Coronary artery (tissue), 2 donors: ENCODE data around the gene ALDH1L1.

Experiments used
- DNase-seq: peaks from one replicate; pipeline ENCODE4 v3.0.0-alpha.2; 2017; ENCODE audit warnings: low spot score
- H3K27ac ChIP-seq, 2 donors: fragments of 200-600 bp; sonication (generic); one replicate each; pipeline ENCODE4 v1.5.1; 2016 to 2019
- H3K4me3 ChIP-seq: fragments of 200-600 bp; sonication (generic); 2 replicates; pipeline ENCODE4 v1.5.1; 2016; ENCODE audit warnings: mild to moderate bottlenecking, moderate library complexity
- TF ChIP-seq, protein P1 (sequence below): fragments of 200-600 bp; sonication (generic); IDR thresholded peaks from one replicate; pipeline ENCODE4 v1.5.1; 2019; ENCODE audit warnings: antibody characterized with exemption

ALDH1L1 gene

DNA sequence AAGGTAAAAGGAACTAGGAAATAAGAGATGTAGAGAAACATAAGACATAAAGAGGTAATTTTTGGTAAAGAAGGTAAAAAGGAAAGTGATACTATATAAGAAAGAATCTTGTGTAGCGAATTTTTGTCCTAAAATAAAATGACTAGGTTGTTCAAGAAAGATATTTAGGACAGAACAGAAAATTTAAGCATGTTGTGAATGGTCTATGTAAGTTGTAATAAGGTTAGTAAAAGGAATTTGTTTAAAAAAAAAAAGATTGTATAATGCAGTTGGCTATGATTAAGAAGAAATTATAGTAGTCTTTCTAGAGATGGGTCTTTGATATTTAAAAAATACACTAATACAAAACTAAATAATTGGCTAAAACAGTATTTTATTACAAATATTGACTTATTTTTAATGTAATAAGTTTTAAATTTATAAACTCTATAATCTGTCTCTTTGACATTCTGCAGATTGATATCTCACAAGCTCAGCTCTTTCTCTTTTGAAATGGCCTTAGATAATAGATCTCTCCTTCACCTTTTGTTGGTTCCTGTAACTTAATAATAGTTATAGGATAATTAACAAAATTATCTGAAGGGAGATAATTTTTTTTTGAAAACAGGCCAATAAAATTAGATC, 92.7 kb downstream of the ALDH1L1 start:
- Histone ChIP-seq H3K4me3 (no peak overlapping the region), H3K27ac (no peak overlapping the region)
- TF ChIP-seq, protein P1, sequence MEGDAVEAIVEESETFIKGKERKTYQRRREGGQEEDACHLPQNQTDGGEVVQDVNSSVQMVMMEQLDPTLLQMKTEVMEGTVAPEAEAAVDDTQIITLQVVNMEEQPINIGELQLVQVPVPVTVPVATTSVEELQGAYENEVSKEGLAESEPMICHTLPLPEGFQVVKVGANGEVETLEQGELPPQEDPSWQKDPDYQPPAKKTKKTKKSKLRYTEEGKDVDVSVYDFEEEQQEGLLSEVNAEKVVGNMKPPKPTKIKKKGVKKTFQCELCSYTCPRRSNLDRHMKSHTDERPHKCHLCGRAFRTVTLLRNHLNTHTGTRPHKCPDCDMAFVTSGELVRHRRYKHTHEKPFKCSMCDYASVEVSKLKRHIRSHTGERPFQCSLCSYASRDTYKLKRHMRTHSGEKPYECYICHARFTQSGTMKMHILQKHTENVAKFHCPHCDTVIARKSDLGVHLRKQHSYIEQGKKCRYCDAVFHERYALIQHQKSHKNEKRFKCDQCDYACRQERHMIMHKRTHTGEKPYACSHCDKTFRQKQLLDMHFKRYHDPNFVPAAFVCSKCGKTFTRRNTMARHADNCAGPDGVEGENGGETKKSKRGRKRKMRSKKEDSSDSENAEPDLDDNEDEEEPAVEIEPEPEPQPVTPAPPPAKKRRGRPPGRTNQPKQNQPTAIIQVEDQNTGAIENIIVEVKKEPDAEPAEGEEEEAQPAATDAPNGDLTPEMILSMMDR, result no peak
- no peak for DNase-seq

DNA sequence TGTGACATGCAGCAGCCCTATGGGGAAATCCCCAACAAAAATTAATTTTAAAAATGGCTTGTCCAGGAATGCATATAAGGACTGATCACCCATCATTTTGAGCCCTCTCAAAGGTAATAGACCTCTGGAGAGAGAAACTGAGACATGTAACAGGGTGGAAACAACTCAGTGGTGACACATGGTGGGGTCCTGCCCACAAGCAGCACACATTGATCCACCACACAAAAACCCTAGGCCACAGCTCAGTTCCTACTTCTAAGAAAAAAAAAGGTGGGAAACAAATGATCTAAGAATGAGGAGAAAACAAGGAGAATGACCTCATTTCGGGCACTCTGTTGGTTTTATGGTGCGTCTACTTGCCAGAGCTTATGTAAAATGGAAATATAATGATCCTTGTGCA, 94.5 kb downstream of the ALDH1L1 start:
- TF ChIP-seq, protein P1, result no peak
- DNase-seq, result no peak
- Histone ChIP-seq H3K27ac (no peak overlapping the region), H3K4me3 (no peak overlapping the region)

DNA sequence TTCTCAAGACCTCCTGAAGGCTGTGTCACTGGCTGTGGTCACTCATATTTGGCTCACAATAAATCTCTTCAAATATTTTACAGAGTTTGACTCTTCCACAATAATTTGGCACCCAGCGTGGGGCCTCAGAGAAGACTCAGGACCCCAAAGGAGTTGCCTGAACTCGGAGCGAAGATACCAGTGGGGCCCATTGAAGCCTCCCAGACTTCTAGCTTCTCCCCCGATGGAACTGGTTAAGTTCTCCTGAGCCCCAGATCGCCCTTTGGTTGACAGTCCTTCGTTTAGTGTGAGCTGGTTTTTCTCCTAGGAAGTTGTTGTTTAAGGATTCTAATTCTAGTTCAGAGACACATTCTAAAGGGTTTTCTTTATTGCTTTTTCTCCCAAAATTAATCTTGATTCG, 95.1 kb downstream of the ALDH1L1 start:
- TF ChIP-seq, protein P1, result no peak
- H3K27ac ChIP-seq, result peak overlapping the region in 1 of 2 donors; percentile 94
- no peak overlapping the region for H3K4me3 ChIP-seq
- DNase-seq, result peak; percentile 45

DNA sequence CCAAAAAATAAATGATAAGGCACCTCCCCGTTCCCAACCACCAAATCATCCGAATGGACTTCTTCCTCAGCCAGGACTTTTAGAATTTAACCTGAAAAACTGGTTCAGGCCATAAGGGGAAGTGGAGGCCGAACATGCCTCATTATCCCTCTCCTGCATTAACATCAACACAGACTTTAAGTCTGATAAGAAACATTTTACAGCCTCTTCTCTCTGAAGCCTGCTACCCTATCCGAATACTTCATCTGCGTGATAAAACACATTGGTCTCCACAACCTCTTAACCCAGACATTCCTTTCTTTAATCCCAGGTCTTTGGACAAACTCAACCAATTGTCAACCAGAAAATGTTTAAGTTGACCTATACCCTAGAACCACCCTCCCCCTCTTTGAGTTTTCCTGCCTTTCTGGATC, 95.6 kb downstream of the ALDH1L1 start:
- peak overlapping the region; percentile 89 to 94 for H3K27ac ChIP-seq
- DNase-seq, result no peak
- peak overlapping the region; percentile 94 for H3K4me3 ChIP-seq
- TF ChIP-seq, protein P1, result no peak

DNA sequence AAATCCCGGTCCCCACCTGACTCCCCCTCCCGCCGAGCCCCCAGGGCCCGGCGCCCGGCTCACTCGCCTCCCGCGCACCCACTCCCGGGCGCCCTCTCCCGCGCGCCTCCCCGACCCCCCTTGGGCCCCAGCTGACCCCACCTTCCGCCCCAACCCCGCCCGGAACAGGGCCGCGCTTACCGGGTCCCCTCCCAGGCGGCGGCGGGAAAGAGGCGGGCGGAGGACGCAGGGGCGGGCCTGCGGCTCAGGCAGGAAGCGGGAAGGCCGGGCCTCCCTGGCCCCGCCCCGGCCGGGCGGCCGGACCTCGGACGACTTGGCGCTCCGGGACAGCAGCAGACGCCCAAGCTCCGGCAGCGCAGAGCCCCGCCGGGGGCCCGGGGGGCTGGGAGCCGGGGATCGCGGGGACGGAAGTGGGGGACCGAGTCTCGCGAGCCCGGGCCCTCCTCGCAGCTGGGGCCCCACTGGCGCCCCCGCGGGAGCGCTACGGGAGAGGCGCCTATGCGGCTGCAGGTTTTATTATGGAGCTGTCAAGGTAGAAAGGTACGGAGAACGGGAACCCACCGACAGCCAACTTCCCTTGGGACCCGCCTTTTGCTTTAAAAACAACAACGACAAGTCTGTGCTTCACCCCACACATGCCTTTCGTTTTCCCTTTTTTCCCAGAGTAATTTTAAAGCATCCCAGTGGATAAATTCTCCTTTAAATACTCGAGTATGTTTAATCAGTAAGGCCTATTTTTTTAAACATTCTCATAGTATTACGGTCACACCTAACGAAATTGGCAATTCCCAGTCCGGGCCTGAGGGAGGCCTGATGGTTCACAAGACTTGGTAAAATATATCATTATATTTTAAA, 96.2 kb downstream of the ALDH1L1 start, which contains the start of gene SLC41A3:
Gene SLC41A3, minus strand, starts transcription at position 212 of the 855 bp plus-strand sequence. CDS start 15,905 bp downstream, outside the sequence.
- DNase-seq, result peak; percentile 92
- H3K4me3 ChIP-seq, result peak within 1 kb of the TSS; percentile 94
- peak within 1 kb of the TSS; percentile 89 to 94 for H3K27ac ChIP-seq
- TF ChIP-seq, protein P1, result no peak

DNA sequence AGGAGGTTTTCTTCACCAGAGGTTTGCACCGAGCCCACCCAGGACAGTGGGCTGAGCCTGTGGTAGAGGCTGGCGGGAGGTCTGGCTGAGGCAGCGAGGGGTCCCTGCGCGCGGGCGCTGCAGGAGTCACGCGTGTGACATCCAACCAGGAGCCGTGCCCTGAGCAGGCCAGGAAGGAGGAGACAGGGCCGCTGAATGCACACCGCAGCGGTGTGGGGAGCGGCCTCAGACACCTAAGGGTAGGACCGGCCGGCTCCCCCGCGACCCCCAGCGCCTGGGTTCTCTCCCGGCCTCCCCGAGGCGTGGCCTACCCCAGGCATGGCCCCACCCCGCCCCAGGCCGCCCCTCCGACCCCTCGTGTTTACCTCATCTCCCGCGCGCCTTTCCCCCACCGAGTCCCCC, 96.9 kb downstream of the ALDH1L1 start:
- Histone ChIP-seq H3K4me3 (peak overlapping the region; percentile 94), H3K27ac (peak overlapping the region; percentile 89 to 94)
- DNase-seq, result no peak
- TF ChIP-seq, protein P1, result no peak

DNA sequence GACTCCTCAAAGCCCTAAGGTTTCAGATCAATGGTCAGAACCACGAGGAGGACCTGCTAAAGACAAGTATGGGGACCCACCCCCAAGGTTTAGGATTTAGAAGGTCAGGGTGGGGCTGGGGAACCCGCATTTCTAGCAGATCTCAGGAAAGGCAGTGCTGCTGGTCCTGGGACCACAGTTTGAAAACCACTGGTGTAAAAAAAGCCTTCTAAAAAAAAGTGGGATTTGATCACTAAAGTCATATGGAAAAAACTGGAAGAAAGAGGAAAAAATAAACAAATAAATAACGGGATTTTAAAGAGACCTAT, 97.3 kb downstream of the ALDH1L1 start:
- no peak for DNase-seq
- Histone ChIP-seq H3K4me3 (peak overlapping the region; percentile 94), H3K27ac (peak overlapping the region; percentile 89 to 94)
- TF ChIP-seq, protein P1, result no peak
